Pancreas (tissue), 10 donors: ENCODE data around the gene EBF4. TPM values are rescaled to one million over a fixed set of nuclear protein-coding genes. Genes with fewer than 3 reads are reported as not detected.

Experiments
- ATAC-seq, 4 donors: fragments of 200-7000 bp; cut with Tn5 transposase; one replicate each; pipeline versions ENCODE4 v1.8.0 to v1.9.1; 2020; ENCODE audit warnings: mild to moderate bottlenecking in 4 of 4, moderate library complexity in 4 of 4
- DNase-seq, 6 donors: peaks; one replicate each; pipeline ENCODE4 v3.0.0-alpha.2; 2020
- FAIRE-seq: peaks from 2 replicates; lab custom pipeline; 2012; peaks lifted over from hg19 to GRCh38; lab: Jason Lieb, UNC
- H3K27ac ChIP-seq, 4 donors: fragments of 200-600 bp; sonication (generic); 1 replicate in 3 of 4; 2 replicates in 1 of 4; pipeline versions ENCODE4 v1.5.0 to v1.8.0; 2020
- H3K27me3 ChIP-seq, 4 donors: fragments of 200-600 bp; one replicate each; pipeline ENCODE4 v1.8.0; 2021
- H3K36me3 ChIP-seq, 3 donors: fragments of 200-600 bp; sonication (generic) in 1 of 3; one replicate each; pipeline versions ENCODE4 v1.5.0 to v1.8.0; 2020 to 2021
- H3K4me1 ChIP-seq, 3 donors: fragments of 200-600 bp; one replicate each; pipeline ENCODE4 v1.8.0; 2021
- H3K4me3 ChIP-seq, 4 donors: fragments of 200-600 bp; sonication (generic) in 2 of 4; one replicate each; pipeline versions ENCODE4 v1.5.0 to v1.8.0; 2020 to 2021
- H3K9me3 ChIP-seq, 4 donors: fragments of 200-600 bp; one replicate each; pipeline ENCODE4 v1.8.0; 2021
- WGBS, 2 donors: extraction: QIAGEN DNeasy Blood & Tissue Kit; methylation state at CpG; one replicate each; pipeline ENCODE4 v1.1.7; 2013; 5-methylcytosine and 5-hydroxymethylcytosine counted together
- intact Hi-C, 3 donors: fragments of 100-400 bp; cut with DNase I; formaldehyde crosslinking; loops; one replicate each; pipeline versions ENCODE4 v1.11.1 to v1.14.2; 2022
- polyA plus RNA-seq, 2 donors: library from polyadenylated mRNA; stranded (reverse); fragments of 200-250 nt; gene quantifications; one replicate each; pipeline ENCODE4 v1.2.3, GENCODE V29; 2013
- total RNA-seq, 6 donors: library from RNA; stranded (reverse); fragmentation: NEBNext Ultra II Directional in 4 of 6; extraction: Animal tissue kit (Norgen Biotek cat#: 25700) in 4 of 6; gene quantifications; one replicate each; pipeline versions ENCODE4 v1.2.1 to v1.2.4, GENCODE V29; 2021 to 2023
- TF ChIP-seq, protein P1 (sequence below), 4 donors: fragments of 200-600 bp; sonication (generic) in 3 of 4; IDR thresholded peaks; one replicate each; pipeline versions ENCODE4 v1.5.0 to v1.8.0; 2021; ENCODE audit warnings: antibody characterized with exemption in 4 of 4
- donor health status: healthy with polysubstance abuse.
- donor health status: DM: no; HTN: no; CAD: no; lungs with moderate emphysema.
- donor health status: DM: no; HTN: no; CAD: no.
- donor health status: control.
- donor health status: control.
- donor health status: Bipolar disorder and iron deficiency.
- donor health status: DM: yes; HTN: yes; CAD: no.
- donor health status: DM: no; HTN: no; CAD: no.
- donor health status: DM: no; HTN: no; CAD: no.
- donor health status: DM: yes; HTN: yes; CAD: no.

Gene EBF4
- total and polyA plus RNA-seq, 8 donors, result 6.8 to 25.3 (median 9.6) TPM

GRCh38 chr20:2729791-2730190 is 37.2 kb downstream of the EBF4 start:
- WGBS, 2 donors, result 50 to 57% methylated on average over 1 of the region's 1 CpG
- no peaks in the 10 kb centered on the region for H3K27me3 ChIP-seq
- H3K27ac ChIP-seq, result no peak overlapping the region
- no peaks in the 10 kb centered on the region for H3K36me3 ChIP-seq
- no peaks in the 10 kb centered on the region for H3K4me1 ChIP-seq
- no peaks in the 10 kb centered on the region for H3K9me3 ChIP-seq
- H3K4me3 ChIP-seq, result no peak overlapping the region
- DNase-seq (no peak), ATAC-seq (no peak), FAIRE-seq (no peak)
- TF ChIP-seq, protein P1, sequence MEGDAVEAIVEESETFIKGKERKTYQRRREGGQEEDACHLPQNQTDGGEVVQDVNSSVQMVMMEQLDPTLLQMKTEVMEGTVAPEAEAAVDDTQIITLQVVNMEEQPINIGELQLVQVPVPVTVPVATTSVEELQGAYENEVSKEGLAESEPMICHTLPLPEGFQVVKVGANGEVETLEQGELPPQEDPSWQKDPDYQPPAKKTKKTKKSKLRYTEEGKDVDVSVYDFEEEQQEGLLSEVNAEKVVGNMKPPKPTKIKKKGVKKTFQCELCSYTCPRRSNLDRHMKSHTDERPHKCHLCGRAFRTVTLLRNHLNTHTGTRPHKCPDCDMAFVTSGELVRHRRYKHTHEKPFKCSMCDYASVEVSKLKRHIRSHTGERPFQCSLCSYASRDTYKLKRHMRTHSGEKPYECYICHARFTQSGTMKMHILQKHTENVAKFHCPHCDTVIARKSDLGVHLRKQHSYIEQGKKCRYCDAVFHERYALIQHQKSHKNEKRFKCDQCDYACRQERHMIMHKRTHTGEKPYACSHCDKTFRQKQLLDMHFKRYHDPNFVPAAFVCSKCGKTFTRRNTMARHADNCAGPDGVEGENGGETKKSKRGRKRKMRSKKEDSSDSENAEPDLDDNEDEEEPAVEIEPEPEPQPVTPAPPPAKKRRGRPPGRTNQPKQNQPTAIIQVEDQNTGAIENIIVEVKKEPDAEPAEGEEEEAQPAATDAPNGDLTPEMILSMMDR (IDR thresholded peaks at IDR 0.05), result no peak
- intact Hi-C loops, result no loop called here

- intact Hi-C loops, result no loop called here
- TF ChIP-seq, protein P1 (IDR thresholded peaks at IDR 0.05), result no peak
- no peak overlapping the region for H3K4me3 ChIP-seq
- no peak for ATAC-seq
- FAIRE-seq, result no peak
- no peaks in the 10 kb centered on the region for H3K4me1 ChIP-seq
- 76% methylated on average over 2 of the region's 2 CpGs for WGBS, 2 donors
- no peak overlapping the region for H3K27ac ChIP-seq
- no peak for DNase-seq
- H3K9me3 ChIP-seq, result no peaks in the 10 kb centered on the region
- no peaks in the 10 kb centered on the region for H3K36me3 ChIP-seq
- no peaks in the 10 kb centered on the region for H3K27me3 ChIP-seq
Observed at GRCh38 chr20:2734899-2735298, 42.3 kb downstream of the EBF4 start.

DNA sequence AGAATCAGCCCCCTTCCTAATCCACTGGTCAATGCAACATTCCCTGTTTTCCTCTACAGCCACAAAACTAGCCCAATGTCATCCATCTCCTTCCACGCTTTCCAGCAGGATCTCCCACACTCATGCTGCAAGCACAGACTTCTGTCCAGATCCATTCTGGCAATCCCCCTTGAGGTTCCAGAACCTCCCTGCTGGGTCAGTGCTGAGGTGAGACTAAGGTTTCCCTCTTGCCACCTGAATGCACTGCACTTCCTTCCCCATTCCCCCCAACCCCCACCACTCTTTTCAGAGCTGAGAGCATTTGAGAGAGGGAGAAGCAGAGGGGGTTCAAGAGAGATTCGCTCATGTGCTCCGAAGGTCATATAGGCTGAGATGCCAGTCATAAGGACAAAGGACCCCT is 43.9 kb downstream of the EBF4 start:
- Histone ChIP-seq H3K36me3 (no peaks in the 10 kb centered on the region), H3K4me1 (no peaks in the 10 kb centered on the region), H3K27me3 (no peaks in the 10 kb centered on the region), H3K9me3 (no peaks in the 10 kb centered on the region), H3K27ac (no peak overlapping the region), H3K4me3 (no peak overlapping the region)
- intact Hi-C loops, result no loop called here
- ATAC-seq, result no peak
- FAIRE-seq, result no peak
- 90 to 92% methylated on average over 3 of the region's 3 CpGs for WGBS, 2 donors
- no peak for DNase-seq
- TF ChIP-seq, protein P1 (IDR thresholded peaks at IDR 0.05), result no peak

DNA sequence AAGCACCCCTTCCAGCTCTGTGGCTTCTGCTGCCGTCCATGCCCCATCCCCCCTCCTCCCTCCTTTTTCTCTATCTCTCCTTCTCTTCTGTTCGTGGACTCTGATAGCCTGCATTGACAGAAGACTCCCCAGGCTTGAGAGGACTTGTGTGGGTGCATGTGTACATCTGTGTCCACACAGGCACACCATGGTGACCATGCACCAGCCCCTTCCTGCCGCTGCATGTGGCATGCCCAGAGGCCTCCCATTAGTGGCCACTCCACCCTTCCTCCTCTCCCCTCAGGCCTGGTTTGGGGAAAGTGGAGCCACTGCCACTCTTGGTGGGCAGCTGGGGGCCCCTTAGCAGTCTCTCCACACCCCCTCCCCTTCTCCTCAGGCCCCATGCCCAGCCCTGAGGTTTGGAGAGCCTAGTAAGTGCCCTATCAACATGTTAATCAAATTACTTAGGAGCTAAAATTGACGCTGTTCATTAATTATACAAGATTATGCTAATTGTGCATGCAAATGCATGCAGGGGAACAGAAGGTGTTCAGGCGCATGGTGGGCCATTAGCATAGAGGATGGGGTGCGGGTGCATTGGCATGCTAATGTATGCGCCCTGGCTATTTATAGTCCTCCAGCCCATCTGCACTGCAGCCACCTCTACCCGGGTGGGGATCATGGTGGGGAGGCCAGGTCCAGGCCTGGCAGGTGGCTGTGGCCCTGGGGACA is 45.9 kb downstream of the EBF4 start:
- Histone ChIP-seq H3K27me3 (no peaks in the 10 kb centered on the region), H3K27ac (no peak overlapping the region), H3K9me3 (no peaks in the 10 kb centered on the region), H3K4me1 (no peaks in the 10 kb centered on the region), H3K36me3 (no peaks in the 10 kb centered on the region), H3K4me3 (no peak overlapping the region)
- TF ChIP-seq, protein P1 (IDR thresholded peaks at IDR 0.05), result no peak
- intact Hi-C loops, result no loop called here
- WGBS, 2 donors, result 67 to 71% methylated on average over 8 of the region's 8 CpGs
- DNase-seq (no peak), ATAC-seq (no peak), FAIRE-seq (no peak)

DNA sequence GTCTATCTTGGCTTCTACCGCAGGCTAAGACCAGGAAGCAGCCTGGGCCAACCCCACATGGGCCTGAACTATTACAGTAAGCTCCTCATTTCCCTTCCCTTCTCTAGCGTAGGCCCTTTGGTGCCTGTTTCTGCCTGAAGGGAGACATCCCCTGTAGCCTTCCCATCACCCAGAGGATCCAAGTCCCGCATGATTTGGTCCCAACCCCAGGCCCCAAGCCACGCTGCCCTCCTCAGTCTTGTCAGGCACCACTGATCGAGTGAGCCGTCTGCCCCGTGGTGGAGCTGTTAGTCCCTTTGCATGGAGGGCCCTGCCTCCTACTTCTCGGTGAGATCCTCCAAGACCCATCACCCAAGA is 46.4 kb downstream of the EBF4 start:
- Histone ChIP-seq H3K9me3 (no peaks in the 10 kb centered on the region), H3K27me3 (no peaks in the 10 kb centered on the region), H3K4me3 (no peak overlapping the region), H3K36me3 (no peaks in the 10 kb centered on the region), H3K27ac (no peak overlapping the region), H3K4me1 (no peaks in the 10 kb centered on the region)
- 81 to 87% methylated on average over 8 of the region's 8 CpGs for WGBS, 2 donors
- FAIRE-seq (no peak), DNase-seq (no peak), ATAC-seq (no peak)
- TF ChIP-seq, protein P1 (IDR thresholded peaks at IDR 0.05), result no peak
- intact Hi-C loops, result no loop called here
